HG02970 (cell line): ENCODE measurements around the gene TUT7.
"Not testable (repeated sequence)": the region's sequence is repeated elsewhere in the genome, so short reads cannot be mapped to it uniquely, and the experiment has no call there.

Experiments
- ATAC-seq: cut with Tn5 transposase; IDR thresholded peaks from one replicate; pipeline ENCODE4 v1.9.1; 2021; ENCODE audit warnings: mild to moderate bottlenecking, moderate library complexity, moderate number of reproducible peaks; ENCODE audit not compliant: unreplicated experiment, low FRiP score

The TUT7 gene

GRCh38 chr9:86354011-86354817, at the start of gene TUT7:
TSS of gene TUT7 (minus strand) at chr9:86354410. CDS start at chr9:86353199, 1,211 bp downstream.
- peak; percentile 93 for ATAC-seq

GRCh38 chr9:86402591-86402990, 48.4 kb upstream of the TUT7 start:
- no peak for ATAC-seq

GRCh38 chr9:86396412-86396811, 42.2 kb upstream of the TUT7 start:
- ATAC-seq = no peak

GRCh38 chr9:86390184-86390583, 36.0 kb upstream of the TUT7 start:
- ATAC-seq = not testable (repeated sequence)

- ATAC-seq = no peak
These were observed 35.4 kb upstream of the TUT7 start for GRCh38 chr9:86389628-86390027.

- no peak for ATAC-seq
These were observed 33.2 kb upstream of the TUT7 start for GRCh38 chr9:86387376-86387775.

- ATAC-seq = not testable (repeated sequence)
These were observed 28.8 kb upstream of the TUT7 start for GRCh38 chr9:86383000-86383399.

- no peak for ATAC-seq
These were observed 21.8 kb upstream of the TUT7 start for GRCh38 chr9:86376016-86376415.

GRCh38 chr9:86369810-86370209, 15.6 kb upstream of the TUT7 start:
- ATAC-seq = no peak

- ATAC-seq = no peak
These were observed 14.8 kb upstream of the TUT7 start for GRCh38 chr9:86368871-86369521.

- no peak for ATAC-seq
These were observed 7.0 kb upstream of the TUT7 start for GRCh38 chr9:86361176-86361575.

GRCh38 chr9:86359151-86359879, 5.1 kb upstream of the TUT7 start:
- ATAC-seq = no peak

GRCh38 chr9:86356871-86357866, 3.0 kb upstream of the TUT7 start:
- no peak for ATAC-seq

GRCh38 chr9:86355814-86356213, 1.6 kb upstream of the TUT7 start:
- ATAC-seq = no peak

GRCh38 chr9:86354818-86355309, 654 bp upstream of the TUT7 start:
- no peak for ATAC-seq

GRCh38 chr9:86353655-86354010, 577 bp downstream of the TUT7 start:
- ATAC-seq = no peak

- ATAC-seq = no peak
These were observed 1.7 kb downstream of the TUT7 start for GRCh38 chr9:86352440-86353077.

- no peak for ATAC-seq
These were observed 2.3 kb downstream of the TUT7 start for GRCh38 chr9:86351880-86352279.

- no peak for ATAC-seq
These were observed 4.0 kb downstream of the TUT7 start for GRCh38 chr9:86350006-86350760.
